NK-92 (cell line): ENCODE results near the gene TMEM8B.

Source experiments
- DNase-seq: peaks from one replicate; lab custom pipeline; 2025; ENCODE audit not compliant: unreplicated experiment; lab: John Stamatoyannopoulos, UW

Gene TMEM8B, protein sequence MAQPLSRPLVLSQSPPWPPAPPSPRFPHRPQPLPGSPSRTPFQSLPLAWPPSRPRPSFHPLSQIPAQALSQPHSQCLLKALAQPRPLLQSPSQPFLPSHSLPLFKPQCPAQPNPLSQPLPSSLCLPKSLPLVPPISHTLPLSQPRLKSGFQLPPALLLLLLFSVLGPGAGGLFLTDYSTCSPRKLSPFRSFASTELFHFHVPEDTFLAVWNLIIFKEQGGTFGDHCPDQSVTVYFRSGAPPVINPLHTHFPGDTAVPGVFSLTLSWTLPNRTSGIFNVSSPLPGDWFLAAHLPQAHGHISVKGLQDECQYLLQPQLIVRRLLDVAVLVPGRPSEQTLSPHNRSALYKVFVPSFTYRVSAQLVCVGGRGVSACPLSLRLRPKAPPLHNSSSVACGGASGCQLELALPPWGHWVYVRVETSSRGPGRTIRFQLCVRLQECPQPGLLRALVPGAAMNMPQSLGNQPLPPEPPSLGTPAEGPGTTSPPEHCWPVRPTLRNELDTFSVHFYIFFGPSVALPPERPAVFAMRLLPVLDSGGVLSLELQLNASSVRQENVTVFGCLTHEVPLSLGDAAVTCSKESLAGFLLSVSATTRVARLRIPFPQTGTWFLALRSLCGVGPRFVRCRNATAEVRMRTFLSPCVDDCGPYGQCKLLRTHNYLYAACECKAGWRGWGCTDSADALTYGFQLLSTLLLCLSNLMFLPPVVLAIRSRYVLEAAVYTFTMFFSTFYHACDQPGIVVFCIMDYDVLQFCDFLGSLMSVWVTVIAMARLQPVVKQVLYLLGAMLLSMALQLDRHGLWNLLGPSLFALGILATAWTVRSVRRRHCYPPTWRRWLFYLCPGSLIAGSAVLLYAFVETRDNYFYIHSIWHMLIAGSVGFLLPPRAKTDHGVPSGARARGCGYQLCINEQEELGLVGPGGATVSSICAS

DNA sequence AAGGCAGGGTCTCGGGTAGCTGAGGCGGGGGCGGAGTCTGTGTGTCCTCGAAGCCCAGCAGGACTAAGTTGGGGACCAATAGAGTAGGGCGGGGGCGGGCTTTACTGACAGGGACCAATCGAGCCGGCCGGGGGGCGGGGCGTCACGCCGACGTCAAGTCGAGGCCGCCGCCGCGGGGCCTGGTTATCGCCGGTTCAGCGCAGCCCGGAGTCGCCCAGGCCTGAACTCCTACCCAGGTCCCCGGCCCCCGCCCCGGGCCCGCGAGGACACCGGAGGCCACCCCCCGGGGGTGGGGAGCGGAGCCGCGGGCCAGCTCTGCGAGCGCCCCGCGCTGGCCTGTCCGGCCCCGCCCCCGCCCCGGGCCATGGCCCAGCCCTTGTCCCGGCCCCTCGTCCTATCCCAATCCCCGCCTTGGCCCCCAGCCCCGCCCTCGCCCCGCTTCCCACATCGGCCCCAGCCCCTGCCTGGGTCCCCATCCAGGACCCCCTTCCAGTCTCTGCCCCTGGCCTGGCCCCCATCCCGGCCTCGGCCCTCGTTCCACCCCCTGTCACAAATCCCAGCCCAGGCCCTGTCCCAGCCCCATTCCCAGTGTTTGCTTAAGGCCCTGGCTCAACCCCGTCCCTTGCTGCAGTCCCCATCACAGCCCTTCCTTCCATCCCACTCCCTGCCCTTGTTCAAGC lies at the start of gene TMEM8B:
Gene TMEM8B, plus strand, starts transcription at position 145 of the 680 bp plus-strand sequence. Its CDS starts 220 bp downstream, at position 365.
- peak; percentile 28 for DNase-seq

DNA sequence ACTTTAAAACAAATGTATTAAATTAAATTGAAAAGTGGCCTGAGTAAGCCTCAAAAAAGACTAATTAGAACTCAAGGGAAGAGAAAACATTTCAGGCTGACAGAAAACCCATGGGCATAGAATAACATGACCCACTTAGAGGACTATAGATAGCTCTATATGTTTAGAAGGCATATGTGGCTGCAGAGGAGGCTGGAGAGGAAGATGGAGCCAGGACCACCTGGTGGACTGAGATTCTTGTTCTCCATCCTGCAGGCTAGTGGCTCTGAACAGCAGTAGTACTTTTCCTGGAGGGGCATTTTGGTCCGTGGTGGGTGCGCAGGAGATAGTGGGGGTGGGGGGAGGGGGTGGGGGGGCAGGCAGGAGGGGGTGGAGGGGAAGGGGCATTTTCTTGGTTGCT lies 48.0 kb upstream of the TMEM8B start:
- no peak for DNase-seq

DNA sequence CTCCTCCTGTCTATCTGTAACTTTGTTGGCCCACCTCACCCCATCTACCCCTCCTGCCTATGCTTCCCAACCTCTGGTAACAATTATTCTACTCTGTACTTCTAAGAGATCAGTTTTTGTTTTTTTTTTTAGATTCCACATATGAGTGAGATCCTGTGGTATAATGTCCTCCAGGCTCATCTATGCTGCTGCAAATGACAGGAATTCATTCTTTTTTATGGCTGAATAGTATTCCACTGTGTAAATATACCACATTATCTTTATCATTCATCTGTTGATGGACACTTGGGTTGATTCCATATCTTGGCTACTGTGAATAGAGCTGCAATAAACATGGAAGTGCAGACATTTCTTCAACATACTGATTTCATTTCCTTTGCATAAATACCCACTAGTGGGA lies 45.6 kb upstream of the TMEM8B start:
- no peak for DNase-seq

- DNase-seq = no peak
These were observed 39.5 kb upstream of the TMEM8B start for GRCh38 chr9:35789541-35789940.

GRCh38 chr9:35790025-35790384 lies 39.0 kb upstream of the TMEM8B start:
- DNase-seq = no peak

- no peak for DNase-seq
These were observed 38.4 kb upstream of the TMEM8B start for GRCh38 chr9:35790385-35791296.

- DNase-seq = no peak
These were observed 37.6 kb upstream of the TMEM8B start, which contains the start of gene NPR2 for GRCh38 chr9:35791297-35791921. TSS of gene NPR2 (plus strand) at chr9:35791591. CDS start at chr9:35792409, 818 bp downstream.

GRCh38 chr9:35792024-35792813 lies 36.8 kb upstream of the TMEM8B start:
- DNase-seq = no peak

- DNase-seq = no peak
These were observed 36.2 kb upstream of the TMEM8B start for GRCh38 chr9:35792826-35793225.

DNA sequence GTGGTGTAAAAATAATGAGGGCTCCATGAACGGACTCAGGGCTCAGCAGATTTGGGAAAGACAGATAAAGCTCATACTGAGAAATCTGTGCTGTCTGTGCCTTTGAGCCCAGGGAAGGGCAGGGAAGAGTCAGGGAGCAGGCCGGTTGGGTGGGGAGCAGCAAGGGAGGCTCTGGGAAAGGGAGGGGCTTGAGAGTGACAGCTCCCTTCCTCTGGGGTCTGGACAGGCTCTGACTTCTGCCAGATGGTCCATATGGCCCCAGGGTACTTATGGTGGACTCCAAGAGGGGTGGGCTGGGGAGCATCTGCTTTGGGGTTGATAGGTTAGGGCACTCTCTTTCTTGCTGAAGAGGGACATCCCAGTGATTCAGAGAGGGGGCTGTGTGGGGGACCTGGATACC lies 35.6 kb upstream of the TMEM8B start:
- DNase-seq = no peak

GRCh38 chr9:35795695-35796094 lies 33.3 kb upstream of the TMEM8B start:
- no peak for DNase-seq

DNA sequence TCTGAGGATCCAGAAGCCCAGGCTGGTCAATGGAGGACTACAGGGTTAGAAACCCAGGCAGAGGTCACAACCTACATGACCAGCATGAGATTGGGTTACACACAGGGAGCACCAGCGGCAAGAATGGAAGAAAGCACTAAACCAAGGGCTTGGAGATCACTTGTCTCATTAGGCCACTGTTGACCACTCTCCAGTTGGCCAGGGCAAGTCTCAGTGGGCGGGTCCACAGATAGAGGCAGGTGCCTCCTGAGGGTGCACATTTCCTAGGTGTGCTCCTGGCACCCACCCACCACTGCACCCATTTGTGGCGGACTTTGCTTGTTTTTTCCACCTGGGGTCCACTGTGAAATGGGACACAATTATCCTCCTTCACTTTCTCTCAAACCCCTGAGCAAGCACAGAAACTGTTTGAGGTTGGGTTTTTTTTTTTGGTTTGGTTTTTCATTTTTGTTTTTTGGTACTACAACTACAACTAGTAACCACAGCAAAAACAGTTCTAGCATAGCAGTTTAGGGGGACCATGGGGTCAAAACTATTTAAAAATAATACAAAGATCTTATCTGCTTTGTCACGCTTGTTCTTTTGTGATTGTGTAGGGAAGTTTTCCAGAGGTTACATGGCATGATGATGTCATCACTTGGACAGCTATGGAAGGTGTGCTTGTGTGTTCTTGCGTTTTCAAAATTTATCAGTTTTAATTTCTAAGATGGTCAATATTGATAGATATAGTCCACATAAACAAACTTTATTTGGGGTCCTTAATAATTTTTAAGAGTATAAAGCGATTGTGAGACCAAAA lies 31.5 kb upstream of the TMEM8B start:
- no peak for DNase-seq

- DNase-seq = no peak
These were observed 30.2 kb upstream of the TMEM8B start for GRCh38 chr9:35798658-35799374.

DNA sequence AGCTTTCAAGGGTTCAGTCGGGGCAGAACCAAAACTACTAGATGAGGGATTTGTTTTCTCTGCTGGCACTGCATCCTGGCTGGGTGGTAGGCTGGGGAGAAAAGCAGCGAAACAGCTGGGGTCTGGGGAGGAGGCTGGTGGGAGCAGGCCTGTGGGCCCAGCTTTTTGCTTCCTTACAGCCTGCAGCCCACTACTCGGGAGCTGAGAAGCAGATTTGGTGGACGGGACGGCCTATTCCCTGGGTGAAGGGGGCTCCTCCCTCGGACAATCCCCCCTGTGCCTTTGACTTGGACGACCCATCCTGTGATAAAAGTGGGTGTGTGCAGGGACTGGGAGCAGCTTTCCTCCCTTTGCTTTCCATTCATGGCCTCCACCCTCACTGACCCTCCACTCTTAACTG lies 28.5 kb upstream of the TMEM8B start:
- no peak for DNase-seq

- DNase-seq = no peak
These were observed 27.5 kb upstream of the TMEM8B start for GRCh38 chr9:35801328-35802128.

GRCh38 chr9:35806101-35806500 lies 22.9 kb upstream of the TMEM8B start:
- no peak for DNase-seq

DNA sequence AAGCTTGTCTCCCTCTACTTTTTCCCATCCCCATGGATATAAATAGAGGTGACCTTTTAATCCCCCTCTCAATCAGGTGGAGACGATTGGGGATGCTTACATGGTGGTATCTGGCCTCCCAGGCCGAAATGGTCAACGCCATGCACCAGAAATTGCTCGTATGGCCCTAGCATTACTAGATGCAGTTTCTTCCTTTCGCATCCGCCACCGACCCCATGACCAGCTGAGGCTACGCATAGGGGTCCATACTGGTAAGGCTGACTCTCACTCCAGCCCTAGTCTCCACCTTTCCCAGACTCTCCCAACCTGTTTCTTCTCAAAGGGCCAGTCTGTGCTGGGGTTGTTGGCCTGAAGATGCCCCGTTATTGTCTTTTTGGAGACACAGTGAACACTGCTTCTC lies 20.6 kb upstream of the TMEM8B start:
- DNase-seq = no peak
